T47D (cell line): ENCODE results near the gene RASSF4.

Experiments used
- DNase-seq, 2 experiments: peaks; one replicate each; pipeline versions ENCODE4 v3.0.0 to v3.0.0-alpha.2; 2011 to 2012; ENCODE audit warnings: low read depth in 1 of 2, low spot score in 1 of 2
- JUND ChIP-seq: IDR thresholded peaks from 2 replicates; pipeline ENCODE4 v1.6.1; 2012; ENCODE audit warnings: low read depth
- in situ Hi-C: cut with HindIII; loops from 2 replicates; pipeline ENCODE4 v1.10.0; 2016; ENCODE audit warnings: low sequenced_read_pairs, low pct_unique_long_range_greater_than_20kb

Gene RASSF4

DNA sequence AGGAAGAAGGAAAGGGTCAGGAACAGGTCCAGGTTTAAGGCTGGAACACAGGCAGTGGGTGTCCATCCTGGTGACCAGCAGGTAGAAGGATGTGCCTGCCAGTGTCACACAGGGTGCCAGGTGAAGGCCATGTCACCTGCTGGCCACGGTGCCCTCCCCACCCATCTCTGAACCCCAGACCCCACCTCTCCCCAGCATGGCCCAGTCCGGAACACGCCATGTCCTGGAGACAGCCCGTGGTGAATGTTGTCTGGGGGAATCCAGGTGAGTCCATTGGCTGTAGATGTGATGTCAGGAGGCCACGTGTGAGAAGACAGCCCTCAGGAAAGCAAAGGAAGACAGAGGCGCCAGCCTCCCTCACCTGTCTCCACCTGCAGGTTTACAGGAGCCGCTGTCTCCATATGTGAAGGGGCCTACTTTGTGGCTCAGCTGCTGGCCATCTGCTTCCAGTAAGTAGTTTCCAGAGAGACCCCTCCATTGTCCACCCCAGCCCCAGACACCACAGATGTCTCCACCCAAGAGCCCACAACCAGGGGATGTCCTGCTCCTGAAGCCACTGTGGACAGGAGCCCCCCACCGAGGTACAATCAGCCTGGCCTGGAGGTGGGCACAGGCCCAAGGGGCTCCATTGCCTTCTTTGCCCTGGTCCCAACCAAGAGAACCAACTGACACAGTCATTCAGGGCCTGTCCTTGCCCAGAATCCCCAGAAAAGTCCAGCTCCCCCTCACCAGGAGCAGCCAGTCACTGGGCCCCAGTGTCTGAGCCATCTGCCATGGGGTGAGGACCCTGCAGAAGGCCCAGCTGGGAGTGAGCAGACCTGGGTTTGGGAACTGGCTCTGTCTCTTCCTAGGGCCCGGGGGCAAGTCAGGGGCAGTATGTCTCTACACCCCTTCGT is 27.7 kb upstream of the RASSF4 start:
- TF ChIP-seq JUND: no peak
- in situ Hi-C loops: no loop called here
- no peak for DNase-seq

DNA sequence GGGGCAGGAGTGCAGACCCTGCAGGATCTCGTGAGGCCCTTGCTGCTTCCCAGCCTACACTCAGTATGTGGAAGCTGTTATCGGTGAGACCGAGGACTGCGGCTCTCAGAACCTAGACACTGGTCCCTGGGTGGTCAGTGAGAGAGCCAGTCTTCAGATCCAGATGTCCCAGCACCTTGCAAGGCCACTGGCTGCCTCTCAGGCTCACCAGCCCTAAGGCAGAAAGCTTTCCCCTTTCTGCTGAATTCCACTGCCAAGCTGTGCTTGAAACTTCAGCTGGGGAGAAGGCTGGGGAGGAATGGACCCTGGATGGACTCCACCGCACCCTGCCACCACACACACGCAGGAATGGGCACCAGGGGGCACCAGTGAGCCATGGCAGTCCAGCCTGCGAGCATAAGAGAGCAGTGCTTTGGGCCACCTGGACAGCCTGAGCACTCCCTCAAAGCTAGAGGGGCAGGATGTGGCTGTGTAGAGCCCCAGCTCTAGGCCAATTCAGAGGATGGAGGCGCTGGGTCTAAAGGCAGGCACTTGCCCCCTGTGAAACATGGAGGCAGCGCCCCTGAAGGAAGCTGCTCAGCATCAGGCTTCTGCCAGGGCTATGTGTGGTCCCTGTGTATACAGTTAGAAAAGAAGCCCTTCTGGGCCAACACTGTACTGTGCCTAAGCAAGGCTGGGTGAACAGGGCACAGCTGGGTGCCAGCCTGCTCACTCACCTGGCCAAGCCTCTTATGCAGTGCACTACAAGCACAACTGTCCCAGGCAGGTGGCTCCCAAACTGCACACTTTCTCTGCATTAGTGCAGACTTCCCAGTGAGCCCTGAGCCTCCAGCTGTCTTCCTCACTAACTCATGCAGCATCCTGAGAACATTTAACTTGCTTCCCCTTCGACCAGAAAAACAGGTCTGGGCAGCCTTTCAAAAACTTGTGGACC is 26.8 kb upstream of the RASSF4 start:
- peak; percentile 39 to 84 for DNase-seq
- in situ Hi-C loops: no loop called here
- no peak for TF ChIP-seq JUND

DNA sequence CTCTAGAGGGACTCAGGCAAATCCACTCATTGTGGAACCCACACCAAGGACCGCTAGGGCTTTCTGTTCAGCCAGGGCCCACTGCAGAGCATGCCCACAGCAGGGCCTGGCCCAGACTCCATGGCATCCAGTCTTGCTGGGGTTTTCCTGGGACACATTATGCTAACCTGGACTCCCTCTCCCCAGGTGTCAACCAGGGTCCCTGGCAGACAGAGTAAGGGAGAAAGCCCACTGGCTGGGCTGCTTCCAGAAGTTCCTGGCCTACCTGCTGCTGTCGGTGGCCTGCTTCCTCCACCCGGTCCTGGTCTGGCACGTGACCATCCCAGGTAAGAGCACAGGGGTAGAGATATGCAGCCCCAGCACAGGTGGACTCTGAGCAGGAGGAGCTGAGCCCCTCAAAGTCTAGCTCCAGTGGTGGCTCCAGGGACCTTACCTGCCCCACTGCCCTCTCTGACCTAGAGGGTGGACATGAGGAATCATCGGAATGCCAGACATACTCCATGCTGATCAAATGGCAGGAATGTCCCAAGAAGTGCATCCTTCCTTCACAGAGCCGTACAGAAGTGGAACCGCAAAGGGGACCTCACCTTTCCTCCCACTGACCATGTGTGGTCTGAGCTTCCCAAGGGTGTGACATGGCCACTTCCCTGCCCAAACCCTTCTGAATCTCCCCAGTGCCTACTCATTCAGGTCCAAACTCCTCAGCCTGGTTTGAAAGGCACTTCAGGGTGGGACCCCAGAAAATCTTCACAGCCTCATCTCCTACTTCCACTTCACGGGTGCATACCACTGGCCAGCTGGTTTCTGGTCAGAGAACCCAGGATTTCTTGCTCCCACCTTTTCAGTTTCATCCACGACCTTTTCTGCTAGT is 25.9 kb upstream of the RASSF4 start:
- no peak for TF ChIP-seq JUND
- in situ Hi-C loops: no loop called here
- DNase-seq: no peak

DNA sequence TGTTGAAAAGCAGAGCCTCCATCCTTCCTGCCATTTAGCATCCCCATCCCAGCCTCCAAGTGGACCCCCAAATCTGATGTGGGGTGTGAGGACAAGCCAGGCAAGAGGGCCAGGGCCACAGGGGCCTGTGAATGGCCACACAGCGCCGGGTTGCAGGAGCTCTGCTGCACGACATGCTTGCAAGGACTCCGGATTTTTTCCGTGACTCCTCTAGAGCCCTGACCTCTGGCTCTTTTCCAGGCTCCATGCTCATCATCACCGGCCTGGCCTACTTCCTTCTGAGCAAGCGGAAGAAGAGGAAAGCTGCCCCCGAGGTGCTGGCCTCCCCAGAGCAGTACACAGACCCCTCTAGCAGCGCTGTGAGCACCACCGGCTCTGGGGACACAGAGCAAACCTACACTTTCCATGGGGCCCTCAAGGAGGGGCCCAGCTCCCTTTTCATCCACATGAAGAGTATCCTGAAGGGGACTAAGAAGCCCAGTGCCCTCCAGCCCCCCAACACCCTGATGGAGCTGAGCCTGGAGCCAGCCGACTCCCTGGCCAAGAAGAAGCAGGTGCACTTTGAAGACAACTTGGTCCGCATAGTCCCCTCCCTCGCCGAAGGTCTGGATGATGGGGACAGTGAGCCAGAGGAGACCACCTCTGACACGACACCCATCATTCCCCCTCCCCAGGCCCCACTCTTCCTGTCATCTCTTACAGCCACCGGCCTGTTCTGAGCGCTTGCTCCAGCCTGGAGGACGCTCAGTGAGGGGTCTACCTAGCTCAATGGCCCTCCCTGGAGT is 25.0 kb upstream of the RASSF4 start:
- no peak for TF ChIP-seq JUND
- in situ Hi-C loops: no loop called here
- no peak for DNase-seq

DNA sequence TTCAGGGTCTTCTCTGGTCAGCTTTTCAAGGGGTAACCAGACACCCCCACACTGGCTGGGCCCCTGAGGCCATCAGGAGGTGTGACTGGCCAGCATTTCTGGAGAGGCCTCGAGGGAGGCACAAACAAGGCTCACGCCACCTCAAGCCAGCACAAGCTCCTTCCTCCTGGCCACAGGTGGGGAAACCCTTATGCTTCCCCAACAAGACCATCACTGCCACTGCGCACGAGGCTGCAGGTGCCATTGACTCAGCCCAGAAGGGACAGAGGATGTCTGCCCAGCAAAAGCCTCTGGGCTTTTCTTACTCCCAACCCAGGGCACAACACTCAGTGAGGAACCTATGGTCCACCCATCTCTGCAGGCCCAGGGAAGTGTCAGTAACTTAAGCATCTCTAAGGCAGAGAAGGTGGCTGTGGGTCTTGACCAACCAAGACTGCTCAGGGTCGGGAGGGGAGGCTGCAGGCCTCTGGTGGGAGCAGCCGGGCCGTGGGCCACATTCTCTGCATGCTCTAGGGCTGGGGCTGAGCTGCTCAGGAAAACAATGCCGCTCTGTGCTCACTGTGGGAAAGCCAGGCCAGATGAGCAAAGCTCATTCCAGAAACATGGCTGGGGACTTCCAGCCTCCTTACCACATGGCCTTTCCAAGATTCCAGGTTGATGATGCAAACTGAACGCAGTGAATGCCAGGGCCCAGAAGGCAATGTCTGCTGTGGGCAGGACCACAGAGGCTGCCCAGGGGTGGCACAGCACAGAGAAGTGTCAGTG is 24.2 kb upstream of the RASSF4 start:
- no peak for DNase-seq
- TF ChIP-seq JUND: no peak
- in situ Hi-C loops: no loop called here

DNA sequence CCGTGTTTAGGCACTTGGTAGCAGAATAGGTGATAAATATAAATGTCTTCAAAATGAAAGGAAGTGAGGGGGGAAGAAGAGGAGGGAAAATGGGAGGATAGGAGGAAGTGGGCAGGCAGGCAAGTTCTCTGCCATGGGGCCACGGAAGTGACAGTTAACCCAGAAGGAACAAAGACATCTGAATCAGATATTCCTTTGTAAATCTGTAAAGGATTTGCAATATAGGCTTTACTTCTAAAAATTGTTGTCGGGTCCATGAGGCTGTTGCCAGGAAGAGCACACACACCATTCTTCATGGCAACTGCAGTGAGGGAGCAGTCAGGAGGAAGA is 23.7 kb upstream of the RASSF4 start:
- TF ChIP-seq JUND: no peak
- in situ Hi-C loops: no loop called here
- no peak for DNase-seq

DNA sequence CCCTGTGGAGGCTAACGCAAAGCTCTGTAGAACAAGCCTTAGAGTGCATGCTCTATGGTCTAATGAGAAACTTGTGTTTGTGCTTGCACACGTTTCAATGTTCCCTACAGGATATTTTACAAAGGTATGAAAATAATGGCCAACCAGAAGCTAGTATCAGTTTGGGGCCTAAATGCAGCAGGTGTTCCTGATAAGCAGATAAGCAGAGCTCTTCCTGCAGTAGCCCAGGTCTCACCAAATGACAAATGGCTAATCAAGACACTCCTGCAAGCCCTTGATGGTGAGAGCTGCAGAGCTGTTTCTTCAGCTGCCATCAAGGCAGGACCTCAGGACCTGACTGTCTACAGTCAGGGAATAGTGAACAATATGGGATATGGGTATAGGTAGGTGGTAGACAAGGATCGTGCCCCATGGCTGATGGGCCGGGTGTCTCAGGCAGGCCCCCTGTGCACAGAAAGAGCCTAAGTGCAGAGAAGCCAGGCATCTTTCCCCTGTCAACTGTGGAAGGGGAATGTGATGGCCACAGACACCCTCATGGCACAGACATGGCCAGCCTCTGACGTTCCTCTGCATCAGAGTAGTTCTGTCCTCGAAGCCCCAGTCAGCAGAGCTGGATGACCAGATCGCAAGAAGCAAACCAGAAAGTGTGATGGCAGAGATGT is 23.2 kb upstream of the RASSF4 start:
- TF ChIP-seq JUND: no peak
- in situ Hi-C loops: no loop called here
- no peak for DNase-seq

DNA sequence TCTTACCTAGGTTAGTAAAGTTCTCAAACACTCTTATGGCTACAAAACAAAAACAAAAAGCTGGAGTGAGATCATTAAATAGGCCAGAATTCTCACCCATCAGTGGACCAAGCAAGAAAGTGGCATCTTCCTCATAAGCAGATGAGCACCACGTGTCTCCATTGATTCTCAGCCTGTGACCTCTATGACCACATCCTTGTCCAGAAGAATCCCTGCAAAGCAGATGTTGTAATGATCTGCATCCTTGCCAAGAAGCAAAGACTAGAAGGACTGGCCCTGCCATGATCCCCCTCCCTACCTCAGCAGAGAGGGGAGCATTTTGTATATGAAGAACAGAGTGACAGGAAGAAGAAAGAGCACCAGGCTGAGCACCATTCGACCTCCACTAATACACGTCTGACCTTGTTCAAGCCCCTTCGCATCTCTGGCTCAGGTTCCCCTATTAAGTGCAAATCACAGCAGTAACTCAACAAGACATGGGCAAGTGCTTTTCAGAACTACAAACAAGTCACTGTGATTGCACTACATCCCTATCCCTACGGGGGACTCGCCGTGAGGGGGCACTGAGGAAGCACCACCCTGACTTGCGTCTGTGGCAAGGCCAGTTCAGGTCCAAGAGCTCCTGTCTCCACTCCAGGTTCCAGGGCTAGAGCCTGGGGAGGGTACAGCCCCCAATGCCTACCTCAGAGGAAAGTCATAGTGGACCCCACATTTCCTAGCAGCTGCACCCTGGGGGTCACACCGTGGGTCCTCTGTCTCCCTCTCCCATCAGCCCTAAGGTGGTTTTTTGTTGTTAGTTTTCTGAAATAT is 22.2 kb upstream of the RASSF4 start:
- in situ Hi-C loops: no loop called here
- TF ChIP-seq JUND: no peak
- DNase-seq: no peak

DNA sequence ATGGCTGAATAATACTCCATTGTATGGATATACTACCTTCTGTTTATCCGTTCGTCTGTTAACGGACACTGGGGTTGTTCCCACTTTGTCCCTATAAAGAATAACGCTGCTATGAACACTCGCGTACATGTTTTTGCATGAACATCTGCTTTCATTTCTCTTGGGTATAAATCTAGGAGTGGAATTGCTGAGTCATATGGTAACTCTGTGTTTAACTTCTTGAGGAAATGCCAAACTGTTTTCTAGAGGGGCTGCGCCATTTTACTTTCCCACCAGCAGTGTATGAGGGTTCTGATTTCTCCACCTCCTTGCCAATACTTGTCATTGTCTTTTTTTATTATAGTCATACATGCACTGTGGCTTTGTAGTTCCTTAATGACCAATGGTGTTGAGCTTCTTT is 20.6 kb upstream of the RASSF4 start:
- DNase-seq: no peak
- in situ Hi-C loops: no loop called here
- TF ChIP-seq JUND: no peak
